Mesenchymal stem cell (in vitro differentiated cells and primary cell): ENCODE results near the gene TWF2.

Experiments
- DNase-seq: peaks from one replicate; pipeline ENCODE4 v3.0.0-alpha.2; 2013
- H2AFZ ChIP-seq: one replicate; pipeline ENCODE4 v1.6.1; 2013; ENCODE audit warnings: low read depth, mild to moderate bottlenecking, control low read depth, inconsistent platforms, low read length, moderate library complexity
- H2AK5ac ChIP-seq: 2 replicates; pipeline ENCODE4 v1.6.1; 2013; ENCODE audit warnings: low read length, moderate library complexity, mild to moderate bottlenecking, inconsistent platforms; ENCODE audit not compliant: severe bottlenecking
- H2BK120ac ChIP-seq: one replicate; pipeline ENCODE4 v1.6.1; 2013; ENCODE audit warnings: low read depth, mild to moderate bottlenecking, inconsistent platforms, low read length, moderate library complexity
- H2BK12ac ChIP-seq, 2 experiments: one replicate each; pipeline ENCODE4 v1.6.1; 2013; ENCODE audit warnings: inconsistent platforms in 2 of 2, low read length in 2 of 2, mild to moderate bottlenecking in 2 of 2, moderate library complexity in 2 of 2, control low read depth in 1 of 2
- H2BK15ac ChIP-seq: one replicate; pipeline ENCODE4 v1.6.1; 2013; ENCODE audit warnings: mild to moderate bottlenecking, low read depth, inconsistent platforms; ENCODE audit not compliant: poor library complexity, severe bottlenecking
- H2BK5ac ChIP-seq: 2 replicates; pipeline ENCODE4 v1.6.1; 2013; ENCODE audit warnings: low read depth, mild to moderate bottlenecking, low read length, control low read depth, inconsistent platforms; ENCODE audit not compliant: poor library complexity, severe bottlenecking
- H3K14ac ChIP-seq, 2 experiments: one replicate each; pipeline ENCODE4 v1.6.1; 2013; ENCODE audit warnings: inconsistent platforms in 2 of 2, low read length in 2 of 2, control low read depth in 1 of 2, mild to moderate bottlenecking in 1 of 2, moderate library complexity in 1 of 2
- H3K18ac ChIP-seq, 2 experiments: one replicate each; pipeline ENCODE4 v1.6.1; 2013; ENCODE audit warnings: inconsistent platforms in 2 of 2, low read length in 2 of 2, control low read depth in 1 of 2, low read depth in 1 of 2, mild to moderate bottlenecking in 1 of 2
- H3K23ac ChIP-seq, 2 experiments: one replicate each; pipeline ENCODE4 v1.6.1; 2013; ENCODE audit warnings: inconsistent platforms in 2 of 2, low read length in 2 of 2, mild to moderate bottlenecking in 2 of 2, moderate library complexity in 2 of 2, control low read depth in 1 of 2
- H3K27ac ChIP-seq: 2 replicates; pipeline ENCODE4 v1.5.1; 2013; ENCODE audit warnings: mild to moderate bottlenecking, moderate library complexity, low read length, control low read depth, inconsistent platforms; ENCODE audit not compliant: poor library complexity, severe bottlenecking
- H3K27me3 ChIP-seq, 2 experiments: 2 replicates each; pipeline versions ENCODE4 v1.6.1 to v1.7.0; 2013; ENCODE audit warnings: low read length in 2 of 2, mild to moderate bottlenecking in 2 of 2, moderate library complexity in 2 of 2, control low read depth in 1 of 2, inconsistent platforms in 1 of 2; ENCODE audit not compliant: control insufficient read depth in 1 of 2, insufficient read depth in 1 of 2
- H3K36me3 ChIP-seq, 2 experiments: 2 replicates each; pipeline versions ENCODE4 v1.6.1 to v1.7.0; 2013; ENCODE audit warnings: low read length in 2 of 2, control low read depth in 1 of 2, inconsistent platforms in 1 of 2, low read depth in 1 of 2, mild to moderate bottlenecking in 1 of 2; ENCODE audit not compliant: insufficient read depth in 2 of 2, control insufficient read depth in 1 of 2
- H3K4ac ChIP-seq, 2 experiments: one replicate each; pipeline ENCODE4 v1.6.1; 2013; ENCODE audit warnings: inconsistent platforms in 2 of 2, low read length in 2 of 2, mild to moderate bottlenecking in 2 of 2, moderate library complexity in 2 of 2, control low read depth in 1 of 2, low read depth in 1 of 2
- H3K4me1 ChIP-seq: 2 replicates; pipeline ENCODE4 v1.6.1; 2013; ENCODE audit warnings: low read depth, low read length, control low read depth; ENCODE audit not compliant: control insufficient read depth, insufficient read depth
- H3K4me2 ChIP-seq: 2 replicates; pipeline ENCODE4 v1.6.1; 2013; ENCODE audit warnings: low read length, mild to moderate bottlenecking, inconsistent platforms; ENCODE audit not compliant: poor library complexity, severe bottlenecking
- H3K4me3 ChIP-seq, 2 experiments: 2 replicates each; pipeline versions ENCODE4 v1.5.1 to v1.7.0; 2013; ENCODE audit warnings: low read length in 2 of 2, mild to moderate bottlenecking in 2 of 2, control low read depth in 1 of 2, low read depth in 1 of 2; ENCODE audit not compliant: insufficient read depth in 1 of 2
- H3K79me1 ChIP-seq: replicated peaks from 2 replicates; pipeline ENCODE4 v1.6.1; 2013; ENCODE audit warnings: mild to moderate bottlenecking, control low read depth, low read length, inconsistent platforms; ENCODE audit not compliant: poor library complexity, severe bottlenecking
- H3K9ac ChIP-seq: 2 replicates; pipeline ENCODE4 v1.7.0; 2013; ENCODE audit warnings: mild to moderate bottlenecking, low read length, moderate library complexity
- H3K9me3 ChIP-seq: 2 replicates; pipeline ENCODE4 v1.7.0; 2013; ENCODE audit warnings: mild to moderate bottlenecking, low read length; ENCODE audit not compliant: control insufficient read depth
- H4K8ac ChIP-seq: one replicate; pipeline ENCODE4 v1.6.1; 2013; ENCODE audit warnings: inconsistent platforms, mild to moderate bottlenecking, low read length, moderate library complexity
- H4K91ac ChIP-seq: one replicate; pipeline ENCODE4 v1.6.1; 2013; ENCODE audit warnings: mild to moderate bottlenecking, low read length, inconsistent platforms
- WGBS: methylation state at CpG from one replicate; pipeline ENCODE4 v1.1.7; 2013; ENCODE audit warnings: mixed read lengths; 5-methylcytosine and 5-hydroxymethylcytosine counted together

TWF2 gene

GRCh38 chr3:52246728-52247408 lies 7.9 kb upstream of the TWF2 start:
- H2AK5ac ChIP-seq = no peak overlapping the region
- H3K27ac ChIP-seq = no peak overlapping the region
- WGBS = 93% methylated on average over 14 of the region's 14 CpGs
- no peak overlapping the region for H2BK15ac ChIP-seq
- H3K9ac ChIP-seq = peak overlapping the region; percentile 88
- peak overlapping the region; percentile 11 for H3K4me2 ChIP-seq
- peaks cover 12% of the 10 kb centered on the region for H3K79me1 ChIP-seq
- no peak for DNase-seq
- no peaks in the 10 kb centered on the region for H3K9me3 ChIP-seq
- H3K14ac ChIP-seq = no peak overlapping the region
- H4K8ac ChIP-seq = no peak overlapping the region
- H3K23ac ChIP-seq = no peak overlapping the region
- H3K4me3 ChIP-seq = peak overlapping the region in 1 of 2 experiments; percentile 84
- H2AFZ ChIP-seq = no peak overlapping the region
- H3K4me1 ChIP-seq = peaks cover 32% of the 10 kb centered on the region
- H2BK5ac ChIP-seq = no peak overlapping the region
- peak overlapping the region in 1 of 2 experiments; percentile 34 for H2BK12ac ChIP-seq
- no peak overlapping the region for H4K91ac ChIP-seq
- H3K4ac ChIP-seq = no peak overlapping the region
- no peaks in the 10 kb centered on the region for H3K27me3 ChIP-seq
- H3K18ac ChIP-seq = no peak overlapping the region
- H2BK120ac ChIP-seq = no peak overlapping the region
- peaks cover 38 to 46% of the 10 kb centered on the region in 2 experiments for H3K36me3 ChIP-seq

DNA sequence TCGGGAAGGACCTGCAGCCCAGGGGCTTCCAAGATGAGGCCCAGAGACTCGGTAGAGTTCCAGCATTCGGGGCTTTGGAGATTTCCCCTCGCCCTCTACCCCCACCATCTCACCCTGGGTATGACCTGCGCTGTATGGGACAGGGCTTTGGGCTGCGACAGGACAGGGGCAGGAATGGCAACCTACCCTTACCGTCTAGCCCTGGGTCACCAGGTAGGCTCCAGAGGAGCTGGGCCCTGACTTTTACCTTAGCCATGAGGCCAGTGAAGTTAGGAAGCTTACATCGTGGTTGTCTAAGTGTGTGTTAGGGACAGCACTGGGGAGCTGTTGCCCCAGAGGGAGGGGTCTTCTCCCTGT lies 7.3 kb upstream of the TWF2 start:
- no peaks in the 10 kb centered on the region for H3K9me3 ChIP-seq
- DNase-seq = no peak
- 27% methylated on average over 8 of the region's 8 CpGs for WGBS

DNA sequence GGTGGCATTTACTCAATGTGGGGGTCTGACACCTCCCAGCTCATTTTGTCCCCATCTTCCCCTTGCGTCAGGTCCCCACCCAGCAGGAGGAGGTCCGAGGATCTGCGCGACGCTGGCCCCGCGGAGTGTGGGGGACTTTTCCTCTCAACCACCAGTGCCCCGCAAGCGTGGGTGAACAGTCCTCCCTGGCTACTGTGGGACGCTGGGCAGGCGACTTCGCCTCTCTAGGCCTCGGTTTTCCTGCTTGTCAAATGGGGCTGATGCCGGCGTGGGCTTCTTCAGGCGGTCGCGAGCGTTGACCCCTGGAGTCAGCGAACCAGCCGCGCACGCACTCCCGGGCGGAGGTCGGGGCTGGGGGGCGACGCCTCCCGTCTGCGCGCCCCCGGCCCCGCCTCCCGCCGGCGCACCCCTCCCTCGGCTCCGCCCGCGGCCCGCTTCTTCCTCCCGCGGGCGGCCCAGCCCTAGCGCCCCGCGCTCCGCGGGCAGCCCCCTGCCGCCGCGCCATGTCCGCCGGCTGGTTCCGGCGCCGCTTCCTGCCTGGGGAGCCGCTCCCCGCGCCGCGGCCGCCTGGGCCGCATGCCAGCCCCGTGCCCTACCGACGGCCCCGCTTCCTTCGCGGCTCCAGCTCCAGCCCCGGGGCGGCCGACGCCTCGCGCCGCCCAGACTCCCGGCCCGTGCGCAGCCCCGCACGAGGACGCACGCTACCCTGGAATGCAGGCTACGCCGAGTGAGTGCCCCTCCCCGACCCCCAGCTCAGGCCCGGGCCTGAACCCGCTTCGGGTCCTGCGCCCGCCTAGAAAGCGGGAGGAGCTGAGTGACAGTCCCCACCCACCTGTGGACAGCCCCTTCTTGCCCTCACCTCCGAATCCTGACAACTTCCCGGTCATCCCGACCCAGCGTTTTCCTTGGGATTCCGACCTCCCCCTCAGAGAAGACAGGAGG lies 6.6 kb upstream of the TWF2 start, which contains the start of gene PPM1M:
TSS of gene PPM1M (plus strand) at position 438 of the 942 bp plus-strand sequence. CDS start at position 504, 66 bp downstream.
- Histone ChIP-seq H3K14ac (peak within 1 kb of the TSS in 1 of 2 experiments; percentile 78), H3K36me3 (peaks cover 31 to 37% of the 10 kb centered on the region in 2 experiments), H3K18ac (peak within 1 kb of the TSS; percentile 82 to 98), H3K79me1 (peaks cover 12% of the 10 kb centered on the region), H2AFZ (peak within 1 kb of the TSS; percentile 69), H2BK15ac (peak within 1 kb of the TSS; percentile 85), H3K4ac (peak within 1 kb of the TSS; percentile 67 to 76), H2BK12ac (peak within 1 kb of the TSS in 1 of 2 experiments; percentile 45), H2BK120ac (peak within 1 kb of the TSS; percentile 90), H3K9ac (peak within 1 kb of the TSS; percentile 88), H3K27ac (no peak within 1 kb of the TSS), H3K9me3 (no peaks in the 10 kb centered on the region), H4K91ac (peak within 1 kb of the TSS; percentile 8), H4K8ac (peak within 1 kb of the TSS; percentile 93), H2AK5ac (peak within 1 kb of the TSS; percentile 28), H3K27me3 (no peaks in the 10 kb centered on the region), H2BK5ac (no peak within 1 kb of the TSS), H3K4me3 (peak within 1 kb of the TSS; percentile 69 to 84), H3K23ac (peak within 1 kb of the TSS in 1 of 2 experiments; percentile 90), H3K4me2 (peak within 1 kb of the TSS; percentile 72), H3K4me1 (peaks cover 32% of the 10 kb centered on the region)
- 5% methylated on average over 72 of the region's 98 CpGs for WGBS
- DNase-seq = peak; percentile 53

More for the DNA sequence above, 7.3 kb upstream of the TWF2 start:
- H2AFZ ChIP-seq = no peak overlapping the region
- no peak overlapping the region for H2BK15ac ChIP-seq
- H3K4me3 ChIP-seq = peak overlapping the region; percentile 69 to 84
- no peaks in the 10 kb centered on the region for H3K27me3 ChIP-seq
- peak overlapping the region; percentile 88 for H3K9ac ChIP-seq
- H3K27ac ChIP-seq = no peak overlapping the region
- peak overlapping the region; percentile 93 for H4K8ac ChIP-seq
- no peak overlapping the region for H4K91ac ChIP-seq
- H3K4me1 ChIP-seq = peaks cover 32% of the 10 kb centered on the region
- peaks cover 12% of the 10 kb centered on the region for H3K79me1 ChIP-seq
- H2BK12ac ChIP-seq = peak overlapping the region in 1 of 2 experiments; percentile 7
- H3K23ac ChIP-seq = no peak overlapping the region
- H3K14ac ChIP-seq = no peak overlapping the region
- H3K4ac ChIP-seq = peak overlapping the region in 1 of 2 experiments; percentile 0
- H3K18ac ChIP-seq = peak overlapping the region; percentile 81 to 98
- no peak overlapping the region for H2BK5ac ChIP-seq
- H2AK5ac ChIP-seq = no peak overlapping the region
- peaks cover 32 to 43% of the 10 kb centered on the region in 2 experiments for H3K36me3 ChIP-seq
- H3K4me2 ChIP-seq = peak overlapping the region; percentile 72
- peak overlapping the region; percentile 90 for H2BK120ac ChIP-seq
